HCT116 (cell line): ENCODE measurements around the gene SNX19.

Experiments used
- POLR2A ChIP-seq: IDR thresholded peaks from 2 replicates; pipeline ENCODE4 v1.7.0; 2011; ENCODE audit warnings: borderline replicate concordance; ENCODE audit not compliant: insufficient read depth, insufficient read length; ENCODE audit errors: extremely low read depth
- TF ChIP-seq, protein P1 (sequence below), 3 experiments: fragments of 200-600 bp in 1 of 3; sonication (generic) in 1 of 3; IDR thresholded peaks in 2 of 3; conservative IDR thresholded peaks in 1 of 3; 2 replicates each; pipeline ENCODE4 v1.5.1; 2012 to 2017; ENCODE audit warnings: low read depth in 2 of 3, low read length in 2 of 3, antibody characterized with exemption in 1 of 3, borderline replicate concordance in 1 of 3, control low read depth in 1 of 3, mild to moderate bottlenecking in 1 of 3, mixed read lengths in 1 of 3, mixed run types in 1 of 3, moderate library complexity in 1 of 3; ENCODE audit not compliant: insufficient read depth in 1 of 3

DNA sequence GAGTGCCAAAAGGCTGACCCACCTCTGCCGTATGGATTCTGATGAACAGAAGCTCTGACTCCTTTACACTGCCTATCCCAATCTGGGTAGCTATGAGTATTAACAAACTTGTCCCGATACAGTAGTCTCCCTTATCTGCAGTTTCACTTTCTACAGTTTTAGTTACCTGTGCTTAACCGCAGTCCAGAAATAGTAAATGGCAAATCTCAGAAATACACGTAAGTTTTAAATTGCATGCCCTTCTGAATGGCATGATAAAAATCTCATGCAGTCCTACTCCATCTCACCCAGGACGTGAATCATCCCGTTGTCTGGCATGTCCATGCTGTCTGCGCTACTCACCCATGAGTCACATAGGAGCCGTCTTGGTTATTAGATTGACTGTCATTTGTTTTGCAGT lies 68.8 kb downstream of the SNX19 start:
- TF ChIP-seq, protein P1, sequence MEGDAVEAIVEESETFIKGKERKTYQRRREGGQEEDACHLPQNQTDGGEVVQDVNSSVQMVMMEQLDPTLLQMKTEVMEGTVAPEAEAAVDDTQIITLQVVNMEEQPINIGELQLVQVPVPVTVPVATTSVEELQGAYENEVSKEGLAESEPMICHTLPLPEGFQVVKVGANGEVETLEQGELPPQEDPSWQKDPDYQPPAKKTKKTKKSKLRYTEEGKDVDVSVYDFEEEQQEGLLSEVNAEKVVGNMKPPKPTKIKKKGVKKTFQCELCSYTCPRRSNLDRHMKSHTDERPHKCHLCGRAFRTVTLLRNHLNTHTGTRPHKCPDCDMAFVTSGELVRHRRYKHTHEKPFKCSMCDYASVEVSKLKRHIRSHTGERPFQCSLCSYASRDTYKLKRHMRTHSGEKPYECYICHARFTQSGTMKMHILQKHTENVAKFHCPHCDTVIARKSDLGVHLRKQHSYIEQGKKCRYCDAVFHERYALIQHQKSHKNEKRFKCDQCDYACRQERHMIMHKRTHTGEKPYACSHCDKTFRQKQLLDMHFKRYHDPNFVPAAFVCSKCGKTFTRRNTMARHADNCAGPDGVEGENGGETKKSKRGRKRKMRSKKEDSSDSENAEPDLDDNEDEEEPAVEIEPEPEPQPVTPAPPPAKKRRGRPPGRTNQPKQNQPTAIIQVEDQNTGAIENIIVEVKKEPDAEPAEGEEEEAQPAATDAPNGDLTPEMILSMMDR (IDR thresholded peaks at IDR 0.05 in 2 of 3, conservative IDR thresholded peaks at IDR 0.05 in 1 of 3; ENCODE audit: borderline replicate concordance in 1 of 3, insufficient read depth in 1 of 3, low read depth in 2 of 3, low read length in 2 of 3), result no peak
- TF ChIP-seq POLR2A, result no peak
